Astrocyte (in vitro differentiated cells and primary cell): ENCODE data around the gene FAM124A.

Experiments
- EZH2 ChIP-seq: IDR thresholded peaks from 2 replicates; pipeline ENCODE4 v1.6.1; 2012; ENCODE audit warnings: mild to moderate bottlenecking, low read length, inconsistent platforms; ENCODE audit not compliant: insufficient read depth
- TF ChIP-seq, protein P1 (sequence below): IDR thresholded peaks from 2 replicates; pipeline ENCODE4 v1.5.1; 2011; ENCODE audit warnings: low read depth, mild to moderate bottlenecking, inconsistent platforms, low read length, moderate library complexity; ENCODE audit not compliant: insufficient read depth

DNA sequence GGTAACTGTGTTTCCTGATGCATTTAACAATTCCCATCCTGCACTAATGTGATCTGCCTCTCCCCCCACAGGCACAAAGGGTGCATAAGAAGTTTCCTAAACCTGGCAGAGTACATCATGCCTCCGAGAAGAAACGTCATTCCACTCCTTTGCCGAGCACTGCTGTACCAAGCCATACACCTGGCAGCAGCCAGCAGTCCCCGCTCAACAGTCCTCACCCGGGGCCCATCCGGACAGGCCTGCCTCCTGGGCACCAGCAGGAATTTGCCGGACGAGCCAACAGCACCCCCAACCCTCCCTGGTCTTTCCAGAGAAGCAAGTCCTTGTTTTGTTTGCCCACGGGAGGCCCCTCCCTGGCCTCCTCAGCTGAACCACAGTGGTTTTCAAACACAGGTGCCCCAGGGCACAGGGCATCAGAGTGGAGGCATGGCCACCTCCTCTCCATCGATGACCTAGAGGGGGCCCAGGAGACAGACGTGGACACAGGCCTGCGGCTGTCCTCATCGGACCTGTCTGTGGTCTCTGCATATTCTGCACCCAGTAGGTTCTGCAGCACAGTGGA lies 58.3 kb downstream of the FAM124A start:
- TF ChIP-seq, protein P1, sequence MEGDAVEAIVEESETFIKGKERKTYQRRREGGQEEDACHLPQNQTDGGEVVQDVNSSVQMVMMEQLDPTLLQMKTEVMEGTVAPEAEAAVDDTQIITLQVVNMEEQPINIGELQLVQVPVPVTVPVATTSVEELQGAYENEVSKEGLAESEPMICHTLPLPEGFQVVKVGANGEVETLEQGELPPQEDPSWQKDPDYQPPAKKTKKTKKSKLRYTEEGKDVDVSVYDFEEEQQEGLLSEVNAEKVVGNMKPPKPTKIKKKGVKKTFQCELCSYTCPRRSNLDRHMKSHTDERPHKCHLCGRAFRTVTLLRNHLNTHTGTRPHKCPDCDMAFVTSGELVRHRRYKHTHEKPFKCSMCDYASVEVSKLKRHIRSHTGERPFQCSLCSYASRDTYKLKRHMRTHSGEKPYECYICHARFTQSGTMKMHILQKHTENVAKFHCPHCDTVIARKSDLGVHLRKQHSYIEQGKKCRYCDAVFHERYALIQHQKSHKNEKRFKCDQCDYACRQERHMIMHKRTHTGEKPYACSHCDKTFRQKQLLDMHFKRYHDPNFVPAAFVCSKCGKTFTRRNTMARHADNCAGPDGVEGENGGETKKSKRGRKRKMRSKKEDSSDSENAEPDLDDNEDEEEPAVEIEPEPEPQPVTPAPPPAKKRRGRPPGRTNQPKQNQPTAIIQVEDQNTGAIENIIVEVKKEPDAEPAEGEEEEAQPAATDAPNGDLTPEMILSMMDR: no peak
- no peak for TF ChIP-seq EZH2
